Body of pancreas (tissue), 4 donors: ENCODE measurements around the gene TPO. TPM values are rescaled to one million over a fixed set of nuclear protein-coding genes. Genes with fewer than 3 reads are reported as not detected.

Experiments
- ATAC-seq: fragments of 150-250 bp; one replicate; pipeline ENCODE4 v1.9.1; 2016
- DNase-seq, 4 donors: peaks; one replicate each; pipeline ENCODE4 v3.0.0-alpha.2; 2019
- H3K27ac ChIP-seq, 4 donors: fragments of 200-600 bp; sonication (generic); 1 replicate in 3 of 4; 2 replicates in 1 of 4; pipeline versions ENCODE4 v1.5.1 to v1.6.1; 2016 to 2019; ENCODE audit warnings: mild to moderate bottlenecking in 1 of 4, mixed read lengths in 1 of 4, moderate library complexity in 1 of 4
- H3K27me3 ChIP-seq, 2 donors: fragments of 200-600 bp; sonication (generic); one replicate each; pipeline ENCODE4 v1.6.0; 2016; ENCODE audit warnings: mild to moderate bottlenecking in 1 of 2
- H3K36me3 ChIP-seq, 2 donors: fragments of 200-600 bp; sonication (generic); replicated peaks in 1 of 2; 2 replicates each; pipeline ENCODE4 v1.5.1; 2016; ENCODE audit warnings: low read depth in 2 of 2; ENCODE audit not compliant: insufficient read depth in 1 of 2
- H3K4me1 ChIP-seq: fragments of 200-600 bp; sonication (generic); one replicate; pipeline ENCODE4 v1.6.0; 2016
- H3K4me3 ChIP-seq, 2 donors: fragments of 200-600 bp; sonication (generic); 1 replicate in 1 of 2; 2 replicates in 1 of 2; pipeline ENCODE4 v1.5.1; 2016 to 2019
- H3K9me3 ChIP-seq, 3 donors: fragments of 200-600 bp; sonication (generic); 1 replicate in 2 of 3; 2 replicates in 1 of 3; pipeline ENCODE4 v1.5.1; 2016
- POLR2A ChIP-seq, 3 donors: fragments of 450-650 bp; IDR thresholded peaks; one replicate each; pipeline ENCODE4 v1.6.1; 2016; ENCODE audit warnings: antibody characterized with exemption in 3 of 3, mild to moderate bottlenecking in 2 of 3
- WGBS, 2 donors: methylation state at CpG; one replicate each; pipeline ENCODE4 v1.1.5; 2017; 5-methylcytosine and 5-hydroxymethylcytosine counted together
- intact Hi-C: fragments of 100-400 bp; cut with DNase I; formaldehyde crosslinking; loops from one replicate; pipeline ENCODE4 v1.15.1; 2023
- total RNA-seq, 2 donors: library from RNA; depleted of rRNA; stranded (reverse); fragments of >200 nt; gene quantifications; one replicate each; pipeline ENCODE4 v1.1.0, GENCODE V29; 2016
- TF ChIP-seq, protein P1 (sequence below), 7 experiments: fragments of 450-650 bp in 4 of 7; fragments of 200-600 bp in 3 of 7; sonication (generic) in 3 of 7; IDR thresholded peaks; one replicate each; pipeline ENCODE4 v1.5.1; 2016 to 2019; ENCODE audit warnings: antibody characterized with exemption in 7 of 7

TPO gene
- total RNA-seq, 2 donors from 2014 or later = 1.0 to 4.3 TPM

DNA sequence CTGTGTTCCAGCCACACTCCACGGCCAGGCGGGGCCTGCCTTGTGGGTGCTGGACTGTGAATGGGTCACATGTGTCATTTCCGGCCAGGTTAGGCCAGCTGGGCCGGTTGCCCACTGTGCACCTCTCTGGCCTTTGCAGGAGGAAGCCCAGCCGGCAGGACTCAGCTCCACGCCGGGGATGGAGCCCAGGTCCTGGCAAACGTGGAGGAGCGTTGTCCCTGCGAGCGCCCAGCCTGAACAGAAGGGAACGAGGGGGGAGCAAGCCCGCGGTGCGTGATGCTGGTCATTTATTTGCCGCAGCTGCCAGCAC is 178.2 kb downstream of the TPO start:
- ATAC-seq (peak; percentile 21), DNase-seq (peak in 1 of 4 donors; percentile 10)
- H3K36me3 ChIP-seq = no peaks in the 10 kb centered on the region
- WGBS, 2 donors = 31 to 40% methylated on average over 10 to 16 of the region's 16 CpGs
- no peak overlapping the region for H3K4me3 ChIP-seq
- TF ChIP-seq, protein P1, sequence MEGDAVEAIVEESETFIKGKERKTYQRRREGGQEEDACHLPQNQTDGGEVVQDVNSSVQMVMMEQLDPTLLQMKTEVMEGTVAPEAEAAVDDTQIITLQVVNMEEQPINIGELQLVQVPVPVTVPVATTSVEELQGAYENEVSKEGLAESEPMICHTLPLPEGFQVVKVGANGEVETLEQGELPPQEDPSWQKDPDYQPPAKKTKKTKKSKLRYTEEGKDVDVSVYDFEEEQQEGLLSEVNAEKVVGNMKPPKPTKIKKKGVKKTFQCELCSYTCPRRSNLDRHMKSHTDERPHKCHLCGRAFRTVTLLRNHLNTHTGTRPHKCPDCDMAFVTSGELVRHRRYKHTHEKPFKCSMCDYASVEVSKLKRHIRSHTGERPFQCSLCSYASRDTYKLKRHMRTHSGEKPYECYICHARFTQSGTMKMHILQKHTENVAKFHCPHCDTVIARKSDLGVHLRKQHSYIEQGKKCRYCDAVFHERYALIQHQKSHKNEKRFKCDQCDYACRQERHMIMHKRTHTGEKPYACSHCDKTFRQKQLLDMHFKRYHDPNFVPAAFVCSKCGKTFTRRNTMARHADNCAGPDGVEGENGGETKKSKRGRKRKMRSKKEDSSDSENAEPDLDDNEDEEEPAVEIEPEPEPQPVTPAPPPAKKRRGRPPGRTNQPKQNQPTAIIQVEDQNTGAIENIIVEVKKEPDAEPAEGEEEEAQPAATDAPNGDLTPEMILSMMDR (IDR thresholded peaks at IDR 0.05) = no peak
- no peak for TF ChIP-seq POLR2A (IDR thresholded peaks at IDR 0.05)
- intact Hi-C loops = no loop called here
- H3K9me3 ChIP-seq = no peaks in the 10 kb centered on the region
- H3K4me1 ChIP-seq = peaks cover 13% of the 10 kb centered on the region
- no peaks in the 10 kb centered on the region for H3K27me3 ChIP-seq
- no peak overlapping the region for H3K27ac ChIP-seq
